ENCODE measurements around the gene CAMSAP2. TPM values are rescaled to one million over a fixed set of nuclear protein-coding genes. Genes with fewer than 3 reads are reported as not detected.

CAMSAP2 gene
- total and polyA plus RNA-seq, 10 of the 15 experiments (the other 5 are each of a cell fraction or from before 2014, with no cell fraction given) = 3.9 to 19.8 (median 8.0) TPM

- no peaks in the 10 kb centered on the region for H3K27me3 ChIP-seq (replicated peaks in 1 of 2; ENCODE audit: control insufficient read depth in 2 of 2, insufficient read depth in 2 of 2, low read length in 1 of 2)
- ATAC-seq = peak; percentile 85
- peak; percentile 85 for DNase-seq (ENCODE audit: low read depth, low spot score)
- RAD21 ChIA-PET (ENCODE audit: unreplicated experiment) = interaction anchor here (0.6 to 11.2 kb wide), 26 partner anchors 8 to 518 kb away, joined by 3 to 139 read pairs (median 4); partner anchors contain the start of genes DDX59 and KIF14
- CTCF ChIA-PET = interaction anchor here (0.7 to 10.0 kb wide), 15 partner anchors 9 to 330 kb away, joined by 3 to 131 read pairs (median 11); no protein-coding TSS in a partner anchor
- H3K9me3 ChIP-seq (replicated peaks; ENCODE audit: control insufficient read depth, insufficient read depth, low read length) = no peaks in the 10 kb centered on the region
- POLR2A ChIA-PET = interaction anchor here (0.6 to 6.3 kb wide), 14 partner anchors 9 to 515 kb away, joined by 3 to 60 read pairs (median 8); no protein-coding TSS in a partner anchor
- peaks cover 66% of the 10 kb centered on the region for H3K4me1 ChIP-seq (ENCODE audit: control insufficient read depth, insufficient read depth, low read length)
- H2AFZ ChIP-seq (ENCODE audit: control insufficient read depth, low read depth, low read length) = peak overlapping the region; percentile 64
- no peaks in the 10 kb centered on the region for H4K20me1 ChIP-seq (ENCODE audit: control insufficient read depth, insufficient read depth)
- WGBS (ENCODE audit: insufficient coverage, insufficient replicate concordance, low lambda C conversion rate, missing lambda C conversion rate) = 5% methylated on average over 7 of the region's 7 CpGs
- H3K4me2 ChIP-seq (ENCODE audit: control insufficient read depth, insufficient read depth) = peak overlapping the region; percentile 93
- SMC1A ChIA-PET (ENCODE audit: uncharacterized antibody, unreplicated experiment) = interaction anchor here (1.2 to 12.2 kb wide), 19 partner anchors 9 to 266 kb away, joined by 3 to 193 read pairs (median 8); no protein-coding TSS in a partner anchor
- no peaks in the 10 kb centered on the region; the same call in none of the 2 replicates for H3K79me2 ChIP-seq (ENCODE audit: control insufficient read depth, insufficient read depth, low read length)
- intact Hi-C loops (cut with micrococcal nuclease; ENCODE audit: unreplicated experiment) = loop anchor here (1.0 to 5.0 kb wide), 4 partner anchors 18 to 261 kb away; no protein-coding TSS in a partner anchor
- peak overlapping the region; percentile 47; the same call in 1 of the 2 replicates for H3K9ac ChIP-seq (ENCODE audit: control insufficient read depth, insufficient read depth, low read length)
- in situ Hi-C loops (cut with MboI) = no loop called here
- H3K36me3 ChIP-seq (ENCODE audit: control insufficient read depth in 2 of 2, insufficient read depth in 2 of 2, low read length in 1 of 2) = no peaks in the 10 kb centered on the region
- peak; percentile 99 for FAIRE-seq
- no TSS peak for BruUV-seq (replicated peaks)
- peak overlapping the region; percentile 51 for H3K27ac ChIP-seq (ENCODE audit: control insufficient read depth, insufficient read depth)
- H3K4me3 ChIP-seq = 0 out of 2 replicates have a peak overlapping the region, but pooled peaks have one; percentile 18
- TF ChIP-seq CHD1 (IDR thresholded peaks at IDR 0.05; ENCODE audit: low read depth, low read length) (no peak), ATF3 (IDR thresholded peaks at IDR 0.05; ENCODE audit: borderline replicate concordance, extremely low read depth, low read depth, low read length) (no peak), RUNX3 (IDR thresholded peaks at IDR 0.05; ENCODE audit: low read length) (peak; percentile 99), ETV6 (conservative IDR thresholded peaks at IDR 0.05 in 1 of 2, IDR thresholded peaks at IDR 0.05 in 1 of 2; ENCODE audit: borderline replicate concordance in 1 of 2, low read depth in 1 of 2) (peak in 1 of 2 experiments; percentile 91; a peak in 1 of 4 replicates), BCL3 (IDR thresholded peaks at IDR 0.05; ENCODE audit: borderline replicate concordance, insufficient read depth, low read depth, low read length, poor library complexity, severe bottlenecking) (peak; percentile 69), IRF4 (IDR thresholded peaks at IDR 0.05; ENCODE audit: low read depth, low read length) (peak; percentile 79; the same call in 1 of the 2 replicates), STAT1 (conservative IDR thresholded peaks at IDR 0.05) (0 out of 2 replicates have a peak, but pooled peaks have one; percentile 58), SMARCA5 (IDR thresholded peaks at IDR 0.05) (no peak; the same call in 1 of the 2 replicates), CHD4 (IDR thresholded peaks at IDR 0.05) (no peak), MTA2 (IDR thresholded peaks at IDR 0.05; ENCODE audit: low read depth) (peak; percentile 86), IKZF2 (IDR thresholded peaks at IDR 0.05) (peak; percentile 96), ZNF207 (IDR thresholded peaks at IDR 0.05; ENCODE audit: borderline replicate concordance) (0 out of 2 replicates have a peak, but pooled peaks have one; percentile 27), LARP7 (IDR thresholded peaks at IDR 0.05) (peak; percentile 65), RB1 (IDR thresholded peaks at IDR 0.05; ENCODE audit: borderline replicate concordance) (no peak), ZBED1 (IDR thresholded peaks at IDR 0.05; ENCODE audit: borderline replicate concordance) (peak; percentile 73; the same call in 1 of the 2 replicates)
- TF ChIP-seq, protein P1, sequence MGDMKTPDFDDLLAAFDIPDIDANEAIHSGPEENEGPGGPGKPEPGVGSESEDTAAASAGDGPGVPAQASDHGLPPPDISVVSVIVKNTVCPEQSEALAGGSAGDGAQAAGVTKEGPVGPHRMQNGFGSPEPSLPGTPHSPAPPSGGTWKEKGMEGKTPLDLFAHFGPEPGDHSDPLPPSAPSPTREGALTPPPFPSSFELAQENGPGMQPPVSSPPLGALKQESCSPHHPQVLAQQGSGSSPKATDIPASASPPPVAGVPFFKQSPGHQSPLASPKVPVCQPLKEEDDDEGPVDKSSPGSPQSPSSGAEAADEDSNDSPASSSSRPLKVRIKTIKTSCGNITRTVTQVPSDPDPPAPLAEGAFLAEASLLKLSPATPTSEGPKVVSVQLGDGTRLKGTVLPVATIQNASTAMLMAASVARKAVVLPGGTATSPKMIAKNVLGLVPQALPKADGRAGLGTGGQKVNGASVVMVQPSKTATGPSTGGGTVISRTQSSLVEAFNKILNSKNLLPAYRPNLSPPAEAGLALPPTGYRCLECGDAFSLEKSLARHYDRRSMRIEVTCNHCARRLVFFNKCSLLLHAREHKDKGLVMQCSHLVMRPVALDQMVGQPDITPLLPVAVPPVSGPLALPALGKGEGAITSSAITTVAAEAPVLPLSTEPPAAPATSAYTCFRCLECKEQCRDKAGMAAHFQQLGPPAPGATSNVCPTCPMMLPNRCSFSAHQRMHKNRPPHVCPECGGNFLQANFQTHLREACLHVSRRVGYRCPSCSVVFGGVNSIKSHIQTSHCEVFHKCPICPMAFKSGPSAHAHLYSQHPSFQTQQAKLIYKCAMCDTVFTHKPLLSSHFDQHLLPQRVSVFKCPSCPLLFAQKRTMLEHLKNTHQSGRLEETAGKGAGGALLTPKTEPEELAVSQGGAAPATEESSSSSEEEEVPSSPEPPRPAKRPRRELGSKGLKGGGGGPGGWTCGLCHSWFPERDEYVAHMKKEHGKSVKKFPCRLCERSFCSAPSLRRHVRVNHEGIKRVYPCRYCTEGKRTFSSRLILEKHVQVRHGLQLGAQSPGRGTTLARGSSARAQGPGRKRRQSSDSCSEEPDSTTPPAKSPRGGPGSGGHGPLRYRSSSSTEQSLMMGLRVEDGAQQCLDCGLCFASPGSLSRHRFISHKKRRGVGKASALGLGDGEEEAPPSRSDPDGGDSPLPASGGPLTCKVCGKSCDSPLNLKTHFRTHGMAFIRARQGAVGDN (IDR thresholded peaks at IDR 0.05) = peak; percentile 99
- TF ChIP-seq, protein P2, sequence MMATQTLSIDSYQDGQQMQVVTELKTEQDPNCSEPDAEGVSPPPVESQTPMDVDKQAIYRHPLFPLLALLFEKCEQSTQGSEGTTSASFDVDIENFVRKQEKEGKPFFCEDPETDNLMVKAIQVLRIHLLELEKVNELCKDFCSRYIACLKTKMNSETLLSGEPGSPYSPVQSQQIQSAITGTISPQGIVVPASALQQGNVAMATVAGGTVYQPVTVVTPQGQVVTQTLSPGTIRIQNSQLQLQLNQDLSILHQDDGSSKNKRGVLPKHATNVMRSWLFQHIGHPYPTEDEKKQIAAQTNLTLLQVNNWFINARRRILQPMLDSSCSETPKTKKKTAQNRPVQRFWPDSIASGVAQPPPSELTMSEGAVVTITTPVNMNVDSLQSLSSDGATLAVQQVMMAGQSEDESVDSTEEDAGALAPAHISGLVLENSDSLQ (IDR thresholded peaks at IDR 0.05) = peak; percentile 67; the same call in 1 of the 2 replicates
Observed at GRCh38 chr1:200888349-200888838, 149.7 kb downstream of the CAMSAP2 start.

Data from GM12878 (cell line).